H1 (cell line): ENCODE results near the gene ZFAND6. TPM values are rescaled to one million over a fixed set of nuclear protein-coding genes. Genes with fewer than 3 reads are reported as not detected.

ENCODE experiments used
- ASH2L ChIP-seq: fragments of 200-600, 300-600 bp; sonication (generic); IDR thresholded peaks from one replicate; pipeline ENCODE4 v1.7.1; 2017; ENCODE audit warnings: low read length
- CEBPB ChIP-seq: IDR thresholded peaks from 2 replicates; pipeline ENCODE4 v1.6.1; 2012; ENCODE audit warnings: low read depth, low read length
- CREB1 ChIP-seq: IDR thresholded peaks from 2 replicates; pipeline ENCODE4 v1.6.1; 2012; ENCODE audit warnings: inconsistent platforms
- EGR1 ChIP-seq: IDR thresholded peaks from 2 replicates; pipeline ENCODE4 v1.6.1; 2011; ENCODE audit warnings: low read depth, low read length, borderline replicate concordance
- GTF2F1 ChIP-seq: IDR thresholded peaks from 2 replicates; pipeline ENCODE4 v1.6.1; 2012; ENCODE audit warnings: low read depth, low read length, improper control_type of control experiment, borderline replicate concordance
- HDAC6 ChIP-seq: IDR thresholded peaks from one replicate; pipeline ENCODE4 v1.7.1; 2012; ENCODE audit warnings: low read depth, mild to moderate bottlenecking, inconsistent platforms, low read length, moderate library complexity
- NRF1 ChIP-seq: IDR thresholded peaks from 2 replicates; pipeline ENCODE4 v1.6.1; 2011; ENCODE audit warnings: mild to moderate bottlenecking, low read depth, low read length, improper control_type of control experiment
- SIRT6 ChIP-seq: IDR thresholded peaks from one replicate; pipeline ENCODE4 v1.7.1; 2012; ENCODE audit warnings: low read length, inconsistent platforms
- SP2 ChIP-seq: IDR thresholded peaks from 2 replicates; pipeline ENCODE4 v1.6.1; 2012; ENCODE audit warnings: mild to moderate bottlenecking, low read length, inconsistent platforms
- TAF7 ChIP-seq: optimal IDR thresholded peaks from 2 replicates; pipeline ENCODE3; 2011; ENCODE audit warnings: low read depth, mild to moderate bottlenecking, inconsistent platforms, low read length, moderate library complexity, borderline replicate concordance
- polyA plus RNA-seq, 7 experiments: library from polyadenylated mRNA; depleted of rRNA in 3 of 7; stranded (reverse) in 5 of 7; unstranded in 2 of 7; fragments of >200 nt in 5 of 7; fragments of 200-250 nt in 2 of 7; gene quantifications; 1 replicate in 5 of 7; 2 replicates in 1 of 7; 4 replicates in 1 of 7; pipeline versions ENCODE4 v1.2.1 to v1.2.3, GENCODE V29; 2011 to 2013; ENCODE audit warnings: missing spikeins in 2 of 7, mixed read lengths in 2 of 7
- total RNA-seq: library from RNA; stranded (reverse); fragmentation: NEBNext Ultra II Directional; extraction: Animal tissue kit (Norgen Biotek cat#: 25700); gene quantifications from 2 replicates; pipeline ENCODE4 v1.2.1, GENCODE V29; 2021
- TF ChIP-seq, protein P1 (sequence below): IDR thresholded peaks from 2 replicates; pipeline ENCODE4 v1.6.1; 2012; ENCODE audit warnings: inconsistent platforms
- TF ChIP-seq, protein P2 (sequence below): IDR thresholded peaks from 2 replicates; pipeline ENCODE4 v1.6.1; 2011; ENCODE audit warnings: low read length, improper control_type of control experiment

ZFAND6 gene
- total and polyA plus RNA-seq, 2 of the 8 experiments (the other 6 are each of a cell fraction or from before 2014, with no cell fraction given), result 136 to 237 TPM

DNA sequence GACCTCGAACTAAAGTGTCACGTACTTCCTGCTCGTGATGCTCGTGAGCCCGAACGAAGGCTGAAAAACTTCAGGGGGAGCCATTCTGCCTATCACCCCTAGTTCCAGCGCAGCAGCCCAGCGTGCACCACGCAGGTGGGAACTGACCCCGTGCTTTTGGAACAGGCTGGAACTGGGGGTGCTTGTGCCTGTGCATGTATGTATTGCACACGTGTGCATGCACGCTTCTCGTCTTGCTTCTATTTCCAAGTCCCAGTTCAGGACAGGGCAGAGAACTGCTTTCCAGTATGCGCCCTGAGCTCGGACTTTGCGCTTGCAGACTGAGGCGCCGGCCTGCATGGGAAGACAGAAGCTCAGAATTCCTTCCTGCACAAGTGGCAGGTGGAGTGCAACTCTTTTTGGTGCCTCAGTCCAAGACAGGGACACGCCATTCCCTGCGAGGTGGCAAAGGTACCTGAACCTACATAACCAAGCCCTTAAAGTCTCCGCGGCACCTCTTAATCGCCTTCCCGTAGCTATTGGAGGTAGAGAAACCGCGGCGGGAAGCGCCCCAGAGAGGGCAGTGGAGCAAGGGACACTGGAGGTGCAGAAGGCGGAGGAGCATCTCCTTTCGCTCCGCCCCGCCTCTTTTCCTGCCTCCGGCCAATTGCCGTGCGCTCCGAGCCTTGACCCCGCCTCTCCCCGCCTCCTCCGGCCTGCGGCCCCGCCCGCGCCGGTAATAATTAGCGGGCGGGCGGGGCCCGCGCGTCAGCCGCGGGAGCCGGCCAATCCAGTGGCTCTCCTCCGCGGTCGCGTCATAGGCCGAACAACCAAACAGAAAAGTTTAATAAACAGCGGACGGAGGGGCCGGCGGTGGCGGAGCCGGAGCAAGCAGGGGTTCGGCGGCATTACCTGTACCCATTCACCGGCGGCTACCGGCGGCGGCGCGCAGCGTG is at the start of gene ZFAND6 (continued):
- TF ChIP-seq GTF2F1 (no peak), SP2 (no peak), CREB1 (peak; percentile 78), ASH2L (peak; percentile 82), TAF7 (peak; percentile 63), NRF1 (no peak; the same call in 1 of the 2 replicates), SIRT6 (no peak), CEBPB (no peak), EGR1 (no peak), HDAC6 (no peak)
- TF ChIP-seq, protein P1, sequence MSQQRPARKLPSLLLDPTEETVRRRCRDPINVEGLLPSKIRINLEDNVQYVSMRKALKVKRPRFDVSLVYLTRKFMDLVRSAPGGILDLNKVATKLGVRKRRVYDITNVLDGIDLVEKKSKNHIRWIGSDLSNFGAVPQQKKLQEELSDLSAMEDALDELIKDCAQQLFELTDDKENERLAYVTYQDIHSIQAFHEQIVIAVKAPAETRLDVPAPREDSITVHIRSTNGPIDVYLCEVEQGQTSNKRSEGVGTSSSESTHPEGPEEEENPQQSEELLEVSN, result peak; percentile 21; the same call in 1 of the 2 replicates
- TF ChIP-seq, protein P2, sequence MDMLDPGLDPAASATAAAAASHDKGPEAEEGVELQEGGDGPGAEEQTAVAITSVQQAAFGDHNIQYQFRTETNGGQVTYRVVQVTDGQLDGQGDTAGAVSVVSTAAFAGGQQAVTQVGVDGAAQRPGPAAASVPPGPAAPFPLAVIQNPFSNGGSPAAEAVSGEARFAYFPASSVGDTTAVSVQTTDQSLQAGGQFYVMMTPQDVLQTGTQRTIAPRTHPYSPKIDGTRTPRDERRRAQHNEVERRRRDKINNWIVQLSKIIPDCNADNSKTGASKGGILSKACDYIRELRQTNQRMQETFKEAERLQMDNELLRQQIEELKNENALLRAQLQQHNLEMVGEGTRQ, result no peak
